ENCODE data around the gene FBLN1.

- TF ChIP-seq CTCF (IDR thresholded peaks at IDR 0.05), result no peak
- no peak for TF ChIP-seq POLR2A (IDR thresholded peaks at IDR 0.05)
Observed at GRCh38 chr22:45580726-45581381, 78.2 kb downstream of the FBLN1 start.
